Spleen (tissue), 7 donors: Measurements from ENCODE around the gene AGT.

Experiments
- POLR2A ChIP-seq, 3 donors: fragments of 450-650 bp; IDR thresholded peaks; one replicate each; pipeline ENCODE4 v1.5.1; 2017; ENCODE audit warnings: antibody characterized with exemption in 3 of 3, mild to moderate bottlenecking in 1 of 3
- TF ChIP-seq, protein P1 (sequence below), 11 experiments: fragments of 200-600 bp in 7 of 11; fragments of 450-650 bp in 4 of 11; sonication (generic) in 4 of 11; IDR thresholded peaks in 8 of 11; conservative IDR thresholded peaks in 3 of 11; 1 replicate in 7 of 11; 2 replicates in 4 of 11; pipeline versions ENCODE4 v1.4.0 to v1.8.0; 2016 to 2021; ENCODE audit warnings: antibody characterized with exemption in 11 of 11, inconsistent platforms in 4 of 11, mild to moderate bottlenecking in 1 of 11
- donor health status: DM: no; HTN: no; CAD: no; lungs with moderate emphysema.
- donor health status: DM: no; HTN: no; CAD: no.
- donor health status: DM: no; HTN: no; CAD: no.

DNA sequence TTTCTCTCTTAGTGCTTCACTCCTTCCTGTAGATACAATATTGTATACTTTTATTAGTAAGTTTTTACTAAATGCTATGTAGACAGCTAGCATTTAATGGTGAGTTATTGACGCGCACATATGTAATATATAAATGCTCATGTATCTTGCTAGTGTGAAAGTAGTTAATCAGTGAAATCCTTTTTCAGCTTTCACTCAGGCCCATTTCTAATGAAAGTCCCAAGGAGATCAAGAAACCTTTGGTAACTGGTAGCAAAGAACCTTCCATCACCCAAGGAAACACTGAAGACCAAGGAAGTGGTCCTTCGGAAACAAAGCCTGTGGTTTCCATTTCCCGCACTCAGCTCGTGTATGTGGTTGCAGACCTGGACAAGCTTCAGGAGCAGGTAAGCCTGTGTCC is 27.2 kb downstream of the AGT start:
- TF ChIP-seq, protein P1, sequence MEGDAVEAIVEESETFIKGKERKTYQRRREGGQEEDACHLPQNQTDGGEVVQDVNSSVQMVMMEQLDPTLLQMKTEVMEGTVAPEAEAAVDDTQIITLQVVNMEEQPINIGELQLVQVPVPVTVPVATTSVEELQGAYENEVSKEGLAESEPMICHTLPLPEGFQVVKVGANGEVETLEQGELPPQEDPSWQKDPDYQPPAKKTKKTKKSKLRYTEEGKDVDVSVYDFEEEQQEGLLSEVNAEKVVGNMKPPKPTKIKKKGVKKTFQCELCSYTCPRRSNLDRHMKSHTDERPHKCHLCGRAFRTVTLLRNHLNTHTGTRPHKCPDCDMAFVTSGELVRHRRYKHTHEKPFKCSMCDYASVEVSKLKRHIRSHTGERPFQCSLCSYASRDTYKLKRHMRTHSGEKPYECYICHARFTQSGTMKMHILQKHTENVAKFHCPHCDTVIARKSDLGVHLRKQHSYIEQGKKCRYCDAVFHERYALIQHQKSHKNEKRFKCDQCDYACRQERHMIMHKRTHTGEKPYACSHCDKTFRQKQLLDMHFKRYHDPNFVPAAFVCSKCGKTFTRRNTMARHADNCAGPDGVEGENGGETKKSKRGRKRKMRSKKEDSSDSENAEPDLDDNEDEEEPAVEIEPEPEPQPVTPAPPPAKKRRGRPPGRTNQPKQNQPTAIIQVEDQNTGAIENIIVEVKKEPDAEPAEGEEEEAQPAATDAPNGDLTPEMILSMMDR (IDR thresholded peaks at IDR 0.05 in 8 of 11, conservative IDR thresholded peaks at IDR 0.05 in 3 of 11) = no peak
- no peak for TF ChIP-seq POLR2A (IDR thresholded peaks at IDR 0.05)
